Mammary epithelial cell (primary cell): ENCODE measurements around the gene SMIM30.

Source experiments
- EZH2 ChIP-seq: IDR thresholded peaks from 2 replicates; pipeline ENCODE4 v1.6.1; 2012; ENCODE audit warnings: low read length, inconsistent platforms, borderline replicate concordance
- TF ChIP-seq, protein P1 (sequence below), 2 donors: IDR thresholded peaks in 1 of 2; conservative IDR thresholded peaks in 1 of 2; 2 replicates each; pipeline ENCODE4 v1.5.1; 2011 to 2012; ENCODE audit warnings: inconsistent platforms in 2 of 2, low read length in 2 of 2, mild to moderate bottlenecking in 2 of 2, control low read depth in 1 of 2, low read depth in 1 of 2; ENCODE audit not compliant: insufficient read depth in 1 of 2; ENCODE audit errors: extremely low read depth in 1 of 2

GRCh38 chr7:113161050-113161449 lies 42.7 kb upstream of the SMIM30 start:
- TF ChIP-seq, protein P1, sequence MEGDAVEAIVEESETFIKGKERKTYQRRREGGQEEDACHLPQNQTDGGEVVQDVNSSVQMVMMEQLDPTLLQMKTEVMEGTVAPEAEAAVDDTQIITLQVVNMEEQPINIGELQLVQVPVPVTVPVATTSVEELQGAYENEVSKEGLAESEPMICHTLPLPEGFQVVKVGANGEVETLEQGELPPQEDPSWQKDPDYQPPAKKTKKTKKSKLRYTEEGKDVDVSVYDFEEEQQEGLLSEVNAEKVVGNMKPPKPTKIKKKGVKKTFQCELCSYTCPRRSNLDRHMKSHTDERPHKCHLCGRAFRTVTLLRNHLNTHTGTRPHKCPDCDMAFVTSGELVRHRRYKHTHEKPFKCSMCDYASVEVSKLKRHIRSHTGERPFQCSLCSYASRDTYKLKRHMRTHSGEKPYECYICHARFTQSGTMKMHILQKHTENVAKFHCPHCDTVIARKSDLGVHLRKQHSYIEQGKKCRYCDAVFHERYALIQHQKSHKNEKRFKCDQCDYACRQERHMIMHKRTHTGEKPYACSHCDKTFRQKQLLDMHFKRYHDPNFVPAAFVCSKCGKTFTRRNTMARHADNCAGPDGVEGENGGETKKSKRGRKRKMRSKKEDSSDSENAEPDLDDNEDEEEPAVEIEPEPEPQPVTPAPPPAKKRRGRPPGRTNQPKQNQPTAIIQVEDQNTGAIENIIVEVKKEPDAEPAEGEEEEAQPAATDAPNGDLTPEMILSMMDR (conservative IDR thresholded peaks at IDR 0.05 in 1 of 2, IDR thresholded peaks at IDR 0.05 in 1 of 2; ENCODE audit: extremely low read depth in 1 of 2, insufficient read depth in 1 of 2, low read depth in 1 of 2, low read length in 2 of 2) = no peak
- no peak for TF ChIP-seq EZH2
